GM19452 (cell line): ENCODE data around the gene UAP1L1.
"Not testable (repeated sequence)": the region's sequence is repeated elsewhere in the genome, so short reads cannot be mapped to it uniquely, and the experiment has no call there.

Experiments used
- ATAC-seq: cut with Tn5 transposase; IDR thresholded peaks from one replicate; pipeline ENCODE4 v1.9.1; 2021; ENCODE audit not compliant: unreplicated experiment

Gene UAP1L1

DNA sequence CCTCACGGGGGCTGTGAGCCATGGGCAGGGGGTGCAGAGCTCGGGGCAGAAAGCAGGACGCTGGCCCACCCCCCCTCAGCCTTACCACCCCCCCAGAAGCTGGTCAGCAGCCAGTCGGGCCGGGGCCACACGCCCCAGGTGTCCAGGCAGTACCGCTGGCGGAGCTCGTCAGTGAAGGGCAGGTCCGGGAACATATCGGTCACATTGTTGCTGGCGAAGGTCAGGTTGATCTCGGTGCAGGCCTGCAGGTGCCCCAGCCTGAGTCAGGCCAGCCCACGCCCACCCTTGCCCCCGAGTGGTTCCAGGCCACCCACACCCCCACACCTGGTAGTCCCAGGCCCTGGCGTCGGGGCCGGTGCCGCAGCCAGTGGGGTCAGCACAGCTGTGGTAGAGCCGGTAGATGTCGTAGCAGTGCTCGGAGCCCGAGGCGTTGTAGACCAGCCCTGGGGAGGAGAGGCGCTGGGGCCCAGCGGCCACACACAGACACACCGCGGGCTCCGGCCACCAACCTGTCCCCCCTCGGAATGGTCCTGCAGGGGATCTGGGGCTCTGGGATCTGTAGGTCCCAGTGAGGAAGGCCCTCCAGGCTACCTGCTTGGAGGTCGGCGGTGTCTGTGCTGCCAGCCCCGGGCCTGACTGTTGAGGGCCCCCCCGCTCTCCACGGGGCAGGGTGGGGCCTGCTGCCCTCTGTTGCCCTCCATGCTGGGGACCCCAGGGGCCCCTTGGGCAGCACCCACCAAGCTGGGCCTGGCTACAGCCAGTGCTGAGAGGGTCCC is 34.7 kb downstream of the UAP1L1 start:
- ATAC-seq, result no peak

DNA sequence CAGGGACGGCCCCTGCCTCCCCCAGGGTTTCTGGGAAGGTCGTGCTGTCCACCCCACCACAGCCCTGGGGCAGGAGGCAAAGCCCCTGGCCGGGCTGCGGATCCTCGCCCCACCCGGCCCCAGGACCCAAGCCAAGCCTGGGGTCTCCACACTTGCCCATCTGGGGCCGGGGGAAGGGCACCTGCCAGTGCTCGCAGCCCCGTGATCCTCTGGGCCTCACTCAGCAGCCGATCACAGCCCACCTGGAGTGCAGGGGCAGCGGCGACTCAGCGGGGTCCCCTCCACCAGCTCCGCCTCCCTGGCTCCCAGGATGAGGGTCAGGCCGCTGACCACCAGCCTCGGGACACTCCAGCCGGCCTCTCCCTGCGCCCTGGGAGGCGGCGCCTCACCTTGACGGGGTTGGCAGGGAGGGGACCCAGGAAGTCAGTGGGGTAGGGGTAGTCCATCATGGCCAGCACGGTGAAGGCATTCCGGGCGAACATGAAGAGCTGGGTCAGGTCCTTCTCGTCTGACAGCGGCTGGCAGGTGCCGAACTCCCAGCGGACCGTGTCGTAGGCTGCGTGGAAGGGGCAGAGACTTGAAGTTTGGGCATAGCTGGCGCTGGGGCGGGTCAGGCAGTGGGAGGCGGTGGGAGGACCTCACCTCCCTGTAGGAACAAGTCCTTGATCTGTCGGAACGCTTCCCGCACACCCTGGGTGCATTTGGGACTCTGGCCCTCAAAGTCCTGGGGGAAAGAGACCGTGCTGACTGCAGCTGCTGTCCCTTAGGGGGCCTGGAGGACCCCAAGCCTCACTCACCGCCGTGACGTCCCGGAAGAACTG is 35.5 kb downstream of the UAP1L1 start:
- ATAC-seq, result no peak

DNA sequence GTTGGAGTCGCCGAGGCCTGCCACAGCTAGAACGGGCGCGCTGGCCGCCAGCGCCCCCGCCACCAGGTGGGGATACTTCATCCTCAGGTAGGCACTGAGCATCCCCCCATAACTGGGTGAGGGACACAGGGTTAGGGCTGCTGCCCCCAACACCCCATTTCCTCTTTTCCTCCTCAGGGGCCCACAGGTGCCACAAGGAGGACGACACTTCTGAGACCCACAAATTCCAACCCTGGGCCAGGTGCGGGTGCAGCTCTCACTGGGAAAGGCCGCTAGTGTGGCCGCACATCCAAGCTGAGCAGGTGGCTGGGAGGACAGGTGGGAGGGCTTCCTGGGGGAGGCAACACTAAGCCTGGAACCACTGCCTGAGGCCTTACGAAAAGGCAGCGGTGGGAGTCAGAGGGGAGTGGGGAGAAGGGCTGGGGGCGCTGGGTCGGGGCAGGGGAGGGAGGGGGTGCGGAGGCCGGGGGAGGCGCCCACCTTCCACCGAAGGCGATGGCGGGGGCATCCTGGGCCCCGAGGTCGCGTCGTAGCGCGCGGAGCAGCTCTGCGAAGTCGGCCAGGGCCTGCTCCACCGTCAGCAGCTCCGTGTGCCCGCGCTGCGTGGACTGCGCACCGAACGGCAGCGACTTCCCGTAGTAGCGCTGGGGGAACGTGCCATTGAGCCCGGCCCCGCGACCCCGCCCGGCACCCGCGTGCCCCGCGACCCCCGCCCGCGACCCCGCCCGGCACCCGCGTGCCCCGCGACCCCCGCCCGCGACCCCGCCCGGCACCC is 36.3 kb downstream of the UAP1L1 start:
- ATAC-seq, result no peak

DNA sequence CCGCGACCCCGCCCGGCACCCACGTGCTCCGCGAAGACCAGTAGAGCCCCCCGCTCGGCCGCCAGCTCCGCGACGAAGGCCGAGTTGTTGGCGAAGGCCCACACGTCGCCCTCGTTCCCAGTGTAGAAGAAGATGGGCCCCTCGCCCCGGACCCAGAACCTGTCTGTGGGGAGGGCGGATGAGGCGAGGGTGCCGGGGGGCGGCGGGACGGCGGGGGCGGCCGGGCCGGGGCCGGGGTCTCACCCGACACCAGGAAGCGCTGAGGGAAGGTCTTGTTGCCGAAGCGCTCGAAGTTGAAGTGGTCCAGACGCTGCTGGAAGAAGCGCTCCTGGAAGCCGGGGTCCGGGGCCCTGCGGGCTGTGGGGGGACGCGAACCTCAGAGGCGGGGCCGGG is 36.9 kb downstream of the UAP1L1 start:
- no peak for ATAC-seq

DNA sequence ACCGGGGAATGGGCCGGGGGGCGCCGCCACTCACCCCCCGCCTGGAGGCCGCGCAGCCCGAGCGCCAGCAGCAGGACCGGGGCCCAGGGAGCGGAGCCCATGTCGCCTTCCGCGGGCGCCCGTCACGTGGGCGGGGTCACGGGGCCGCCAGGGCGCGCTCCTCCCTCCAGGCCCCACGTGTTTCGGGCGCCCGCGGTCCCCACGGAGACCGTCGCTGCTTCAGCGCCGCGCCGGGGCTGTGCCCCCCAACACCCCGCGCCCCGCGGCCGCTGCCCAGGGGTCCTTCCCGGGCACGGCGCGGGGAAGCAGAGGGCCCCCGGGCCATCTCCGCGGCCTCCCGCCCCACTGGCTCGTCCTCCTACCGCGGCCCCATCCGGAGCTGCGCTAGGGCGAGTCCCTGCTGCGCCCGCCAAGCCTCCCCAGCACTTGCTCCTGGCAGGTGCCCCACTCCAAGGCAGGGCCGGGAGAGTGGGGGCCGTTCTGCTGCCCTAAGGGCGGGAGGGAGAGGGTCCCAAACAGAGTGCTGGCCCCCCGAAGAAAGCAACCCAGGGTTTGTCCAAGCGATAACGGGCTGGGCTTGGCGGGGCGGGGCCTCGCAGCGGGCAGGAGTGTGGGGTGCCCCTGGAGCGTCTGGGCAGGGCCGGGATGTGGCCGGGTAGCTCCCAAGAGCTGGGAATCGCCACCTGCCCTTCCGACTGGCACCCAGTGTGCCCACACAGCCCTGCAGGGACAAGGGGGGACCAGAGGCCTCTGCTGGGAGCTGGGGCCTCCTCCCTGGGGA is 37.5 kb downstream of the UAP1L1 start, which contains the start of gene DPP7:
TSS of gene DPP7 (minus strand) at position 121 of the 781 bp plus-strand sequence. CDS start at position 101, 20 bp downstream.
- peak; percentile 79 for ATAC-seq

DNA sequence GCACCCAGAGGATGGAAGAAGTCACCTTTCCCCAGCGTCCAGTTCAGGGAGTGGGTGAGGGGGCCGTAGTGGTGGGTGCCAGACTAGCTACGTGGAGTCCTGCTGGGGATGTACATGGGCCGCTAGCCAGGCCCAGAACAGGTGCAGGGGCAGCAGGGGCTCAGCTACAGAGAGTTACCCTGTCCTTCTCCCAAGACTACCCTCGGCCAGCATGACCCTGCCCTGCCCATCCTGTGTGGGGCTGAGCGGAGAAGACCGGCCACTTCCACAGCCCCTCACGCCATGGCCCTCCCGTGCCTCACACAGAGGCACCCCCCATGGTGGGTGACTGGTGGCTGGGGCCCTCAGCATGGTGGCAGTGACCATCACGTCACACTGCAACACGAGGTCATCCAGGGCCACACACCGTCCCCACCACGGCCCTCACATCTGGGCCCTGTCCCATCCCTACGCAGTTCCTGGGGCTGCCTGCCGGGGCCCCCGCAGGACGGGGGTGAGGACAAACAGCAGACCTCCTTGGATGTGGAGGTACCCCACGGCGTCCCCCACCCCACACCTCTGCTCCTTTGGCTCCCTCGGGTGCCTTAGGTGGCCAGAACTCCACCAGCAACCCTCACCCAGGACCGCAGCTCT is 38.2 kb downstream of the UAP1L1 start:
- no peak for ATAC-seq

DNA sequence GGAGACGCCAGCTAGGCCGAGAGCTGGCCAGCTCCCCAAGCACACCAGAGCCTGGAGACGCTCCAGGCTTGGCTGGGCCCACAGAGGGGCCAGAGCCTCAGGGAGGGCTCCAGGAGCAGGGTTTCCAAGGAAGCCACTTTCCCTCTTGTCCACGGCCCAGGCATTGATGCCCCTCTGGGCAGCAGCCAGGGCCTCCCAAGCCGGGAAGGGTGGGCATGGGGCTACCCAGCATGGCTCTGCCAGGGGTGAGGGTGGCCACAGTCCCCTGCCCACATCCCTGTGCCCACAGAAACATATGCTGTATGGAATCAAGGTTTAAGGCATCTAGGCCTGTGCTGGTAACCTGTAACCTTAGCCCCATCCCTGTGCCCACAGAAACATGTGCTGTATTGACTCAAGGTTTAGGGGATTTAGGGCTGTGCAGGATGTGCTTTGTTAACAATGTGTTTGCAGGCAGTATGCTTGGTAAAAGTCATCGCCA is 38.8 kb downstream of the UAP1L1 start:
- ATAC-seq, result no peak

DNA sequence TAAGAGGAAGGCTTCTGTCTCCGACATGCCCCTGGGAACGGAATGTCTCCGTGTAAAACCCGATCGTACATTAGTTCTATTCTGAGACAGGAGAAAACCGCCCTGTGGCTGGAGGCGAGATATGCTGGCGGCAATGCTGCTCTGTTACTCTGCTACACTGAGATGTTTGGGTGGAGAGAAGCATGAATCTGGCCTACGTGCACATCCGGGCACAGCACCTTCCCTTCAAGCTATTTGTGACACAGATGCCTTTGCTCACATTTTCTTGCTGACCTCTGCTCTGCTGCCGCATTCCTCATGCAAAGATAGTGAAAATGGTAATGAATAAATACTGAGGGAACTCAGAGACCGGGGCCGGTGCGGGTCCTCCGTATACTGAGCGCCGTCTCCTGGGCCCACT is 39.4 kb downstream of the UAP1L1 start:
- no peak for ATAC-seq

DNA sequence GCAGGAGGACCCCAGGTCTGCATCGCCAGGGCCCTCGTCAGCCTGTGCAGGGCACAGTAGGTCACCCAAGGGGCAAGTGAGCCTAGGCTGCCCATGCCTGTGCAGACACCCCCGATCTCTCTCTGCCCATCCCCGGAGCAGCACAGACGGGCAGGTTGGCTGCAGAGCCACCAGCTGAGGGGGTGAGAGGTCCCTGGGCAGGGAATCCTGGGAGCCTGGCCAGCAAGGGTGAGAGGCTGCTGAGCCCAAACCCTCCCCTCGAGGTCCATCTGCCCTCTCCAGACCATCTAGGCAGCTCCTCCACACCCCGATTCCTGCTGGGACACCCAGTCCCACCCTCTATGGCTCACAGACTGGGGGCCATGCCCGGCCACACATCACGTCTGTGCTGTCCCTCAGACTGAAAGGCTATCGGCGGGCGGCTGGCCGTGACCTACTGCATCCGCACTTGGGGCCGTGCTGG is 40.0 kb downstream of the UAP1L1 start:
- ATAC-seq, result no peak

DNA sequence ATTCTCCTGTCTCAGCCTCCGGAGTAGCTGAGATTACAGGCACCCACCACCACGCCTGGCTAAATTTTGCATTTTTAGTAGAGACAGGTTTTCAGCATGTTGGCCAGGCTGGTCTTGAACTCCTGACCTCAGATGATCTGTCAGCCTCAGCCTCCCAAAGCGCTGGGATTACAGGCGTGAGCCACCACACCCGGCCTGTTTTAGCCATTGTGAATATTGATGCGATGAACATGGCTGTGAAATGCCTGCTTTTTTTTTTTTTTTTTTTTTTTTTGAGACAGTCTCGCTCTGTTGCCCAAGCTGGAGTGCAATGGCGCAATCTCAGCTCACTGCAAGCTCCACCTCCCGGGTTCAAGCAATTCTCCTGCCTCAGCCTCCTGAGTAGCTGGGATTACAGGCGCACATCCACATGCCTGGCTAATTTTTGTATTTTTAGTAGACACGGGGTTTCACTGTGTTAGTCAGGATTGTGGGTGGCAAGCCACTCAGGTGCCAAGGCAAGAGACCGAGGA is 40.8 kb downstream of the UAP1L1 start:
- ATAC-seq, result not testable (repeated sequence)

DNA sequence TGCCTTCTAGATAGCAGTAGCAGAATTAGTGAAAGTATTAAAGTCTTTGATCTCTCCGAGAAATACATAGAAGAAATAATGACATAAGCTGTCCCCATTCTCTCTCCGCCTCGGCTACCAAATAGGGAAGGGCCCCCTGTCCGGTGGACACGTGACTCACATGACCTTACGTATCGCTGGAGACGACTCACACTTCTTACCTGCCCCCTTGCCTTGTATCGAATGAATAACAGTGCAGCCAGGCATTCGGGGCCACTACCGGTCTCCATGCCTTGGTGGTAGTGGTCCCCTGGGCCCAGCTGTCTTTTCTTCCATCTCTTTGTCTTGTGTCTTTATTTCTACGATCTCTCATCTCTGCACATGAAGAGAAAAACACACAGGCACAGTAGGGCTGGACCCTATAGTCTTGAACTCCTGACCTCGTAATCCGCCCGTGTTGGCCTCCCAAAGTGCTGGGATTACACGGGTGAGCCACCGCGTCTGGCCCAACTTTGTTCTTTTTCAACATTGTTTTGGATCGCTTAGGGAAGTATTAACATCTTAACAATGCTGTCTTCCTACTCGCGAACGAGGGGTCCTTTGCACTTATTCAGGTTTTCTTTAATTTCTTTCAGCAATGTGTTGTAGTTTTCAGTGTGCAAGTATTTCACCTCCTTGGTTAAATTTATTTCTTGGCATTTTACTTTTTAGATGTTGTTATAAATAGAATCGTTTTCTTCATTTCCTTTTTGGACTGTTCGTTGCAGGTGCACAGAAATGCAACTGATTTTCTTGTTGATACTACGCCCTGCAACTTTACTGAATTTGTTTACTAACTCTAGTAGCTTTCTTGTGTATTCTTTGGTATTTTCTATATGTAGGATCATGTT is 44.8 kb downstream of the UAP1L1 start:
- ATAC-seq, result not testable (repeated sequence)

DNA sequence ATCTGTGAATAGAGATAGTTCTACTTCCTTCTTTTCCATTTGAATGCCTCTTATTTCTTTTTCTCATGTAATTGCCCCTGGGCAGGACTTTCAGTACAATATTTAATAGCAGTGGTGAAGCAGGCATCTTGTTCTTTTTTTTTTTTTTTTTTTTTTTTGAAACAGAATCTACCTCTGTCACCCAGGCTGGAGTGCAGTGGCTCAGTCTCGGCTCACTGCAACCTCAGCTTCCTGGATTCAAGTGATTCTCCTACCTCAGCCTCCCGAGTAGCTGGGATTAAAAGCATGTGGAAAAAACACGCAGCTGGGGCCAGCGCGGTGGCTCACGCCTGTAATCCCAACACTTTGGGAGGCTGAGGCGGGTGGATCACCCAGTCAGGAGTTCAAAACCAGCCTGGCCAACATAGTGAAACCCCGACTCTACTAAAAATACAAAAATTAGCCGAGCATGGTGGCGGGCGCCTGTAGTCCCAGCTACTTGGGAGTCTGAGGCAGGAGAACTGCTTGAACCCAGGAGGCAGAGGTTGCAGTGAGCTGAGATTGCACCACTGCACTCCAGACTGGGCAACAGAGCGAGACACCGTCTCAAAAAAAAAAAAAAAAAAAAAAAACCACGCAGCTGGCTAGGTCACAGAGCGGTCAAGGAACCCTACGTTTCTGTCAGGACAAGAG is 45.6 kb downstream of the UAP1L1 start:
- ATAC-seq, result not testable (repeated sequence)

DNA sequence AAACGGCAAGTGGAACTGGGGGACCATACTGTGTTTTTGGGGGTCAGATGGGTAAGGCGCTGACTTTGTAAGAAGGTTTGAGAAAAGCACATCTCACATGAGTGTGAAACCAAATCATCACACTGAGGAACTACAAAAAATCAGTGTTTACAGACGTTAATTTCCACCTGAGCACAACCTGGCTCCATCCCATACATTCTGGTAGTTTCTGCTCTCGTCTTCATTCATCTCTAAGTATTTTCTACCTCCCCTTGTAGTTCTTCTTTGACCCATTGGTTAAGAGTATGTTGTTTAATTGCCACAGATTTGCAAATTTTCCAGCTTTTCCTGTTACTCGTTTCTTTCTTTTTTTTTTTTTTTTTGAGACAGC is 46.1 kb downstream of the UAP1L1 start:
- ATAC-seq, result peak; percentile 46

DNA sequence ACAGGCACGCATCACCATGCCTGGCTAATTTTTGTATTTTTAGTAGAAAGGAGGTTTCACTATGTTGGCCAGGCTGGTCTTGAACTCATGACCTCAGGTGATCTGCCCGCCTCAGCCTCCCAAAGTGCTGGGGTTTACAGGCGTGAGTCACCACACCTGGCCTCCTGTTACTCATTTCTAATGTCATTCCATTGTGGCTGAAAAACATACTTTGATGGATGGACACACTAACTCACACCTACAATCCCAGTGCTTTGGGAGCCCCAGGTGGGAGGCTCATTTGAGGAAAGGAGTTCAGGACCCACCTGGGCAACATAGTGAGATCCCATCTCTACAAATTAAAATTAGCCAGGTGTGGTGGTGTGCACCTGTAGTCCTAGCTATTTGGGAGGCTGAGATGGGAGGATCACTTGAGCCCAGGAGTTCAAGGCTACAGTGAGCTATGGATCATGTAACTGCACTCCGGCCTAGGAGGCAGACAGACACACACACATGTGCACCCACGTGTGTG is 46.7 kb downstream of the UAP1L1 start:
- not testable (repeated sequence) for ATAC-seq

DNA sequence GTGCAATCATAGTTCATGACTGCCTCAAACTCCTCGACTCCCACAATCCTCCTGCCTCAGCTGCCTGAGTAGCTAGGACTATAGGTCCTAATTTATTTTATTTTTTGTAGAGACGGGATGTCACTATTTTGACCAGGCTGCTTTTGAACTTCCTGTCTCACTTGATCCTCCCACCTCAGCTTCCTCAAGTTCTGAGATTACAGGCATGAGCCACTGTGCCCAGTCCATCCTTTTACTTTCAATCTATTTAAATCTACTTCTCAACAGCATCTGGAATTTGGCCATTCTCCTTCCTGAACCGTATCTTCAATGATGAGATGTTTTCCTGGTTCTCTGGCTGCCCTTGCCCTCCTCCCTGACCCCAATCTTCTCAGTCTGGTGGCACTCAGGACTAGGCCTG is 49.5 kb downstream of the UAP1L1 start:
- ATAC-seq, result no peak

DNA sequence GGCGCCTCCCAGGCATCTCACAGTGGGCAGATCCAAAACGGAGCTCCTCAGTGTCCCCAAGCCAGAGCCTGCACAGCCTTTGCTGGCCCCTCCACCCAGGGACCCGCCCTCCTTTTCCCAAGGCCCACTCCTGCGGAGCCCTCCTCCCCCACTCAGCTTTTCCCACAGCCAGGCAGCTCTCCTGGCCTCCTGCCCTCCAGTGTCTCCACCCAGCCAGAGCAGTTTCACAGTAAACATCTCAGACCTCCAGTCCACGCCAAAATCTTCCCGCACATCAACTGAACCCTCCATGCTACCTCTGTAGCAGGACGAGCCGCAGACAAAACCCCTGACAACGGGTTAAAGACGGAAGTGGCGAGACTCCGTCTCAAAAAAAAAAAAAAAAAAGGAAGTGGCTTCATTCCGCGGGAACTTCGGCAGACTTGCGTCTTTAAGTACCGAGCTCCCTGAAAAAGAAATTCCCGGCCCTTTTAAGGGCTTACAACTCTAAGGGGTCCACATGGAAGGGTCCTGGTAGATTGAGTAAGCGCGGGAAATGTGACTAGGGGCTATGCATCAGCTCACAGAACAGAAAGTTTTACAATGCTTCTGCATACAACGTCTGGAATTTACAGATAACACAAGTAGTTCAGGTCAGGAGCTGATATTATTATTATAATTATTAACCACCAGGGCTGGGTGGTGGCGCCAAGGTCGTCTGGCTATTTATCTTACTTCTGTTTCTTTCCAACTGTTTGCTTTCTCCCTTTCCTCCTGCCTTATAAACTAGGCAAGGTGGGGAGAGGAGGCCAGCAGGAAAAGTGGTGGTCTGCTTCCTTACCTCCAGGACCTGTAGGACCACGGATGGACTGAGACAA is 50.2 kb downstream of the UAP1L1 start:
- ATAC-seq, result no peak
